Naive thymus-derived CD8-positive, alpha-beta T cell (primary cell): ENCODE data around the gene SLC38A3. TPM values are rescaled to one million over a fixed set of nuclear protein-coding genes. Genes with fewer than 3 reads are reported as not detected.
A peak's percentile ranks its signal among the peaks of the same experiment; 100 is the strongest.

ENCODE experiments used
- ATAC-seq, 2 donors: fragments of 150-1000 bp; cut with Tn5 transposase in 1 of 2; sonication (Bioruptor Pico), chemical (Tn5 transposase) in 1 of 2; 1 replicate in 1 of 2; 2 replicates in 1 of 2; pipeline ENCODE4 v1.10.0; 2021; ENCODE audit warnings: mild to moderate bottlenecking in 2 of 2, moderate library complexity in 2 of 2
- POLR2A ChIA-PET: fragments of 350-600 bp; sonication (Branson Sonifier 250); formaldehyde crosslinking; loops from one replicate; lab custom pipeline; 2021; ENCODE audit warnings: antibody characterized with exemption; lab: Charles Lee
- DNase-seq, 10 donors: peaks; one replicate each; pipeline versions ENCODE4 v3.0.0 to v3.0.0-alpha.2; 2020 to 2022
- H3K27ac Mint-ChIP-seq, 10 donors: one replicate each; pipeline ENCODE4 v1.8.0; 2020 to 2022; ENCODE audit warnings: mild to moderate bottlenecking in 10 of 10, mixed read lengths in 10 of 10, moderate library complexity in 4 of 10, inconsistent platforms in 1 of 10
- H3K27me3 Mint-ChIP-seq, 5 donors: one replicate each; pipeline ENCODE4 v1.8.0; 2021 to 2022; ENCODE audit warnings: mixed read lengths in 5 of 5
- H3K36me3 Mint-ChIP-seq, 3 donors: one replicate each; pipeline ENCODE4 v1.8.0; 2020 to 2022; ENCODE audit warnings: mixed read lengths in 3 of 3, mild to moderate bottlenecking in 2 of 3, inconsistent platforms in 1 of 3
- H3K4me1 Mint-ChIP-seq, 4 donors: one replicate each; pipeline ENCODE4 v1.8.0; 2021 to 2022; ENCODE audit warnings: mixed read lengths in 4 of 4
- H3K4me3 Mint-ChIP-seq, 10 donors: one replicate each; pipeline ENCODE4 v1.8.0; 2020 to 2022; ENCODE audit warnings: mild to moderate bottlenecking in 10 of 10, mixed read lengths in 10 of 10, moderate library complexity in 6 of 10, inconsistent platforms in 1 of 10
- H3K9me3 Mint-ChIP-seq, 9 donors: one replicate each; pipeline ENCODE4 v1.8.0; 2020 to 2022; ENCODE audit warnings: mixed read lengths in 9 of 9, mild to moderate bottlenecking in 3 of 9, inconsistent platforms in 1 of 9, moderate library complexity in 1 of 9
- polyA plus RNA-seq, 3 donors: library from polyadenylated mRNA; unstranded; fragments of 300-500 nt; fragmentation: Illumina TruSeq; gene quantifications; one replicate each; pipeline ENCODE4 v1.2.3, GENCODE V29; 2021
- total RNA-seq, 8 experiments: library from RNA in 2 of 8; stranded (reverse) in 2 of 8; gene quantifications; one replicate each; pipeline ENCODE4 v1.2.3 and lab custom pipeline; 2021 to 2026

The SLC38A3 gene
- total and polyA plus RNA-seq, 5 experiments from 2014 or later = not detected

GRCh38 chr3:50164481-50164880, 40.6 kb upstream of the SLC38A3 start:
- ATAC-seq = no peak
- peak in 1 of 10 donors; percentile 9 for DNase-seq
- peak overlapping the region in 1 of 10 donors; percentile 65 for H3K27ac Mint-ChIP-seq
- POLR2A ChIA-PET = no interaction called here
- peaks cover 0 to 2% (median 0%) of the 10 kb centered on the region in 4 donors for H3K4me1 Mint-ChIP-seq
- peaks cover 0 to 2% (median 0%) of the 10 kb centered on the region in 5 donors for H3K27me3 Mint-ChIP-seq
- H3K9me3 Mint-ChIP-seq = no peaks in the 10 kb centered on the region
- no peaks in the 10 kb centered on the region for H3K36me3 Mint-ChIP-seq
- no peak overlapping the region for H3K4me3 Mint-ChIP-seq

DNA sequence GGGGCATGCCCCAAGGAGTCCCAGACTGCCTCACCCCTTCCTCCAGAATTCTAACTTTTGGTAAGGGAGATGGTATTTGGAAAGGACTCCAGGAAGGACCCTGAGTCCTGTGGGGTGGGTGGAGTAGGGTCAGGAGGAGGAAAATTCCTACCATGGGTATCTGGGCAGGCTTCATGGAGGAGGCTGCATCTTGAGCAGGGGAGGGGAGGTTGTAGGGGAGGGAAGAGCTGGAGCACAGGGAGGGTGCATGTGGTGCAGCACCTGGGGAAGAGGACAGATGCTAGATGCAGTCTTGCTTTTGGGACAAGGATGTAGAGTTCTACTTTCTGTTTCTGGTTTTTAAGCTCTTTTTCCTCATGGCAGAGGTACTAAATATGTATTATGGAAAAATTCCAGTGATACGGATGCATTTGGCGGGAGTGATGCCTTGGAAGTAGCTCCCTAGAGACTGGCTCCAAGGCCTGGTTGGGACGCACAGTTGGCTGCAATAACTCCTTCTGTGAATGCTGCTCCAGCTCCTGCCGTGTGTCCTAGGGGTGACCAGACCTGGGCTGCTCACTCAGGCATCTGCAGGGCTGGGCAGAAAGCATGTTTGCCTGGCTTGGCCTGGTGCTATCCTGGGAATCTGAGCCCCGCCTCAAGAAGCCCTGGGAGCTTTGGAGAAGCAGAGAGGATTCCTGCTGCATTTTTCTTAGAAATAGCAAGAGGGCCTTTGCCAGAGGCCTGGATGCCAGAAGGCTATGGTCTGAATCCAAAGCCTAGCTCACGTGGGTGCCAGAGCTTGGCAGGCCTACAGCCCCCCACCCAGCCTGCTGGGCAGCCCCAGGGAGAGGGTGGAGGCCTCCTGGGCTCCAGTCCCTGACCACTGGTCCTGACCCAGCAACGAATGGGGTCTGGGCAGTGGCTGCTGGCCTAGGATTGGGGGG, 39.8 kb upstream of the SLC38A3 start:
- no peaks in the 10 kb centered on the region for H3K27me3 Mint-ChIP-seq
- no peak overlapping the region for H3K27ac Mint-ChIP-seq
- peaks cover 0 to 2% (median 0%) of the 10 kb centered on the region in 4 donors for H3K4me1 Mint-ChIP-seq
- H3K4me3 Mint-ChIP-seq = no peak overlapping the region
- H3K36me3 Mint-ChIP-seq = no peaks in the 10 kb centered on the region
- peak in 1 of 10 donors; percentile 24 for DNase-seq
- no peaks in the 10 kb centered on the region for H3K9me3 Mint-ChIP-seq
- POLR2A ChIA-PET = no interaction called here
- no peak for ATAC-seq

- Mint-ChIP-seq H3K27ac (no peak overlapping the region), H3K36me3 (no peaks in the 10 kb centered on the region), H3K4me3 (no peak overlapping the region), H3K4me1 (peaks cover 0 to 2% (median 0%) of the 10 kb centered on the region in 4 donors), H3K9me3 (no peaks in the 10 kb centered on the region), H3K27me3 (no peaks in the 10 kb centered on the region)
- ATAC-seq (no peak), DNase-seq (peak in 1 of 10 donors; percentile 53)
- POLR2A ChIA-PET = no interaction called here
Measured at GRCh38 chr3:50165910-50166538, 39.0 kb upstream of the SLC38A3 start.

GRCh38 chr3:50166620-50167019, 38.5 kb upstream of the SLC38A3 start:
- POLR2A ChIA-PET = no interaction called here
- Mint-ChIP-seq H3K4me3 (no peak overlapping the region), H3K4me1 (peaks cover 0 to 2% (median 0%) of the 10 kb centered on the region in 4 donors), H3K27ac (no peak overlapping the region), H3K27me3 (no peaks in the 10 kb centered on the region), H3K36me3 (no peaks in the 10 kb centered on the region), H3K9me3 (no peaks in the 10 kb centered on the region)
- DNase-seq (peak in 1 of 10 donors; percentile 50), ATAC-seq (no peak)

- no peak for ATAC-seq
- Mint-ChIP-seq H3K27ac (no peak overlapping the region), H3K4me3 (no peak overlapping the region), H3K36me3 (no peaks in the 10 kb centered on the region), H3K27me3 (no peaks in the 10 kb centered on the region), H3K4me1 (peaks cover 0 to 2% (median 0%) of the 10 kb centered on the region in 4 donors), H3K9me3 (no peaks in the 10 kb centered on the region)
- POLR2A ChIA-PET = no interaction called here
- DNase-seq = peak in 1 of 10 donors; percentile 36
Measured at GRCh38 chr3:50167069-50167840, 37.8 kb upstream of the SLC38A3 start.

- Mint-ChIP-seq H3K4me3 (no peak overlapping the region), H3K27ac (no peak overlapping the region), H3K9me3 (no peaks in the 10 kb centered on the region), H3K27me3 (no peaks in the 10 kb centered on the region), H3K4me1 (peaks cover 0 to 2% (median 0%) of the 10 kb centered on the region in 4 donors), H3K36me3 (no peaks in the 10 kb centered on the region)
- DNase-seq (no peak), ATAC-seq (no peak)
- POLR2A ChIA-PET = no interaction called here
Measured at GRCh38 chr3:50167841-50168209, 37.2 kb upstream of the SLC38A3 start.

- DNase-seq (no peak), ATAC-seq (no peak)
- H3K36me3 Mint-ChIP-seq = no peaks in the 10 kb centered on the region
- peaks cover 0 to 2% (median 0%) of the 10 kb centered on the region in 4 donors for H3K4me1 Mint-ChIP-seq
- no peaks in the 10 kb centered on the region for H3K9me3 Mint-ChIP-seq
- POLR2A ChIA-PET = no interaction called here
- no peak overlapping the region for H3K27ac Mint-ChIP-seq
- H3K4me3 Mint-ChIP-seq = no peak overlapping the region
- H3K27me3 Mint-ChIP-seq = no peaks in the 10 kb centered on the region
Measured at GRCh38 chr3:50168388-50168787, 36.7 kb upstream of the SLC38A3 start.

DNA sequence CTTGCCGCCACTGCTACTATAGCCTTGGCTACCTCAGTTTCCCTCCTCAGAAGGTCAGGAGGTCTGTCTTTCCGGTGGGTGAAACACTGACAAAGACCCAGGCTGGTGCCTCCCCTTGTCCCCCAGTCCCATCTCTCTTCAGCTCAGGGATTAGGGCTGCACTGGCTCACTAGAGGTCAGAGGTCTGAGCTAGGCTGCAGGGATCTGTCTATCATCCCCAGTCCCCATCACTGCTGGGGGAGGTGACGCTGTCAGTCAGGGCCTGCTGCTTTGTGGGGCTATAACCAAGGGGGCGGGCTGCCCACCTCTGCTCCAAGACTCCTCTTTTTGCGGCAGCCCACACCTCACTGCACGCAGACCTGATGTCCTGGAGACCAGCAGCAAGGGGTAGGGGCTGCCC, 36.3 kb upstream of the SLC38A3 start:
- peaks cover 0 to 3% (median 2%) of the 10 kb centered on the region in 4 donors for H3K4me1 Mint-ChIP-seq
- ATAC-seq = no peak
- H3K36me3 Mint-ChIP-seq = no peaks in the 10 kb centered on the region
- POLR2A ChIA-PET = no interaction called here
- DNase-seq = no peak
- no peak overlapping the region for H3K27ac Mint-ChIP-seq
- H3K4me3 Mint-ChIP-seq = no peak overlapping the region
- H3K9me3 Mint-ChIP-seq = no peaks in the 10 kb centered on the region
- no peaks in the 10 kb centered on the region for H3K27me3 Mint-ChIP-seq

GRCh38 chr3:50169232-50169832, 35.7 kb upstream of the SLC38A3 start:
- Mint-ChIP-seq H3K4me3 (no peak overlapping the region), H3K4me1 (peaks cover 0 to 5% (median 2%) of the 10 kb centered on the region in 4 donors), H3K27ac (no peak overlapping the region), H3K27me3 (no peaks in the 10 kb centered on the region), H3K36me3 (no peaks in the 10 kb centered on the region), H3K9me3 (no peaks in the 10 kb centered on the region)
- POLR2A ChIA-PET = no interaction called here
- no peak for DNase-seq
- ATAC-seq = no peak

- DNase-seq (no peak), ATAC-seq (no peak)
- no peak overlapping the region for H3K4me3 Mint-ChIP-seq
- POLR2A ChIA-PET = no interaction called here
- peak overlapping the region in 1 of 10 donors; percentile 40 for H3K27ac Mint-ChIP-seq
- H3K4me1 Mint-ChIP-seq = peaks cover 0 to 5% (median 1%) of the 10 kb centered on the region in 4 donors
- no peaks in the 10 kb centered on the region for H3K9me3 Mint-ChIP-seq
- no peaks in the 10 kb centered on the region for H3K36me3 Mint-ChIP-seq
- no peaks in the 10 kb centered on the region for H3K27me3 Mint-ChIP-seq
Measured at GRCh38 chr3:50169858-50170257, 35.2 kb upstream of the SLC38A3 start.

DNA sequence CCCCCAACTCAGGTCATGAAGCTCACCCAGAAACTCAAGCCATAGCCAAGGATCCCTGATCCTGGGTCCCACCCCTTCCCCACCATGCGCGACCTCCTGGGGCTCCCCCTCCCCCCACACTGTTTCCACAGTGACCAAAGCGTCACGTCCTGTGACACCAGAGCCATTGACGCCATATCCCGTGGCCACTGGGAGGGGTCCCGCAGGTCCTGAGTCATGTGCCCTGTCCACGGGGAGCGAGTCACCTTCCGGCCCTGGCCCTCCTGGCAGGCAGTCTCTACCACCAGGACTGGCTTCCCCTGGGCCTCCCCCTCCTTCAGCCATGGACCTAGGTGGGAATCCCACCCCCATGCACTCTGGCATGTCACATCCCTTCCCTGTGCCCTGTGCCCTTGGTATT, 34.4 kb upstream of the SLC38A3 start:
- H3K27ac Mint-ChIP-seq = no peak overlapping the region
- DNase-seq (no peak), ATAC-seq (no peak)
- no peaks in the 10 kb centered on the region for H3K27me3 Mint-ChIP-seq
- POLR2A ChIA-PET = no interaction called here
- H3K9me3 Mint-ChIP-seq = no peaks in the 10 kb centered on the region
- H3K4me1 Mint-ChIP-seq = peaks cover 0 to 5% (median 1%) of the 10 kb centered on the region in 4 donors
- H3K4me3 Mint-ChIP-seq = no peak overlapping the region
- no peaks in the 10 kb centered on the region for H3K36me3 Mint-ChIP-seq

DNA sequence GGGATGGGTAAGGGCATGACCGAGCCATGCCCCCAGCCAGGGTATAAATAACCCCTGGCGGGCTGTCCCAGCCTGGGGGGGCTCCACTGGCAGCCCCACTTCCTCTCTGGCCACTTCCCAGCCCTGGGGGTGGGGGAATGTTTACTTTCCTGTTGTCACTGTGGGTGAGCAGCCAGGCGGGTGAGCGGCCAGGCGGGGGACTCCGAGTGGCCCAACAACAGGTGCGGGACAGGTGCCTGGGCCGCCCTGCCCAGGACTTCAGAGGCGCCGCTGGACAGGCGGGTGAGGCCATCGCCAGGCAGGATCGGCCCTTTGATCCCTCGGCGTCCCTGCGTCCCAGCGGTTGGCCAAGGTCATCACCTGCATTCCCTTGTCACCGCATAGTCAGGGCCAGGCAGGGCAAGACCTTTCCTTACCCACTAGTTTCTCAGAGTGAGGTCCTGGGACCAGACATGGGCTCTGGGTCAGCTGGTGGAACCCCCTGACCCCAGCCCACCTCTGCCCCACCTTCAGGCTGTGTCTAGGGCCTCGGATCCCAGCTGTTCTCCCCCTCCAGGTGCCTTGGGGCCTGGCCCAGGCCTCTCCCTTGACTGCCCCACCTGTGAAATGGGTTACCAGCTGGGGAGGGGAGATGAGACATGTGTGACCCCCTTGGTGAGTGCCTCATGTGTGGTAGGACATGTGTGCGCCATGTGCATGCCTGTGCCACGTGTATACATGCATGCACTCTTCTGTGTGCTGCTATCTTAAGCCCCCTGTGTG, 33.4 kb upstream of the SLC38A3 start:
- no peak for DNase-seq
- Mint-ChIP-seq H3K9me3 (no peaks in the 10 kb centered on the region), H3K36me3 (no peaks in the 10 kb centered on the region), H3K27me3 (no peaks in the 10 kb centered on the region), H3K27ac (no peak overlapping the region), H3K4me3 (no peak overlapping the region), H3K4me1 (peaks cover 0 to 5% (median 1%) of the 10 kb centered on the region in 4 donors)
- ATAC-seq = no peak
- POLR2A ChIA-PET = interaction anchor here (0.5 to 0.6 kb wide), 3 partner anchors 17 to 625 kb away, joined by 3 to 6 read pairs (median 6); no protein-coding TSS in a partner anchor
